GM12801 (cell line): ENCODE results near the gene PRKD1.

ENCODE experiments used
- CTCF ChIP-seq: IDR thresholded peaks from one replicate; pipeline ENCODE4 v1.5.1; 2011; ENCODE audit warnings: control low read depth; ENCODE audit not compliant: insufficient read length; ENCODE audit errors: extremely low read depth

The PRKD1 gene

GRCh38 chr14:29927376-29928116 is at the start of gene PRKD1:
TSS of gene PRKD1 (minus strand) at chr14:29927847.
- TF ChIP-seq CTCF: no peak

GRCh38 chr14:29971101-29971500 is 43.5 kb upstream of the PRKD1 start:
- no peak for TF ChIP-seq CTCF

DNA sequence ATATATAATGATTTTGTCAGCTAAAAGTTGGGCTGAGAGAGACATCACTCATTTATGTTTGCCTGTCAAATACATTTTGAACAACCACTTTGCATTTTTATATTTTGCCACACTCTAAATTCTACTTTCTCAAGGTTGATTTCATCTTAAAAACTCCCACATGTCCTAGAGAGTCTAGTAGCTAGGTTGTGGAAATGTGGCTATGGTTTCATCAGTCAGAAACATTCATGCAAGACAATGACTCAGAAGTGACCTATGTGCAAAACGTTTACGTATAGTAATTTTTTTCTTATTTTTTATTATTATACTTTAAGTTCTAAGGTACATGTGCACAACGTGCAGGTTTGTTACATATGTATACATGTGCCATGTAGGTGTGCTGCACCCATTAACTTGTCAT is 27.4 kb upstream of the PRKD1 start:
- no peak for TF ChIP-seq CTCF

DNA sequence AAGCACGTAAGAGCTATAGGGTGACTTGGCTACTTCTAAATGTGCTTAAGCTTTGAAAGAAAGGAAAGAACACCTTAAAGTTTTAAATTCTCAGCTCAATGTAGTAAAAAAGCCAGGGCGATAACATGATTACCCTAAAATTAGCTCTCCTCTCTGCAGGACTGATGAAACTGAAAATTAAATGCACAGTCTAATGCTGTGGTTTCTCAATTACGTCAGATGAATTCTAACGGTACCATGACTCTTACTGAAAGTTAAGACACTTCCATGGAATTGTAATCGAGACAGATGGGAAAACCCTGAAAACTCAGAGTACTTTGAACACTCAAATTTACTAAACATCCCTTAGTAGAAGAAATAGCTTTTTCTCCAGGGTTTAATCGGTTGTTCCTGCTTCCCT is 25.9 kb upstream of the PRKD1 start:
- no peak for TF ChIP-seq CTCF

GRCh38 chr14:29944091-29944490 is 16.4 kb upstream of the PRKD1 start:
- no peak for TF ChIP-seq CTCF

DNA sequence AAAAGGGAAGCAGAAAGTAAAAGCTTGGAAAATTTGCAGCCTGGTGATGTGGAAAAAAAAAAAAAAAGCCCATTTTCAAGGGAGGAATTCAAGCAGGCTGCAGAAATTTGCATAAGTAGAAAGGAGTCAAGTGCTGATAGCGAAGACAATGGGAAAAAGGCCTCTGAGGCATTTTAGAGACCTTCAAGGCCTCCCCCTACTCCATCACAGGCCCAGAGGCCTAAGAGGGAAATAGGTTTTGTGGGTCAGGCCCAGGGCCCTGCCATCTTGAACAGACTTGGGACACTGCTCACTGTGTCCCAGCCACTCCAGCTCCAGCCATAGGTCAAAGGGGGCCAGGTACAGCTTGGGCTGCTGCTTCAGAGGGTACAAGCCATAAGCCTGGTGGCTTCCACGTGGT is 13.8 kb upstream of the PRKD1 start:
- no peak for TF ChIP-seq CTCF

- no peak for TF ChIP-seq CTCF
These were observed 12.8 kb upstream of the PRKD1 start for GRCh38 chr14:29940482-29940881.
